MV-4-11 (cell line): ENCODE results near the gene FIGNL1.

Experiments used
- DNase-seq: peaks from one replicate; lab custom pipeline; 2025; lab: John Stamatoyannopoulos, UW

The FIGNL1 gene

DNA sequence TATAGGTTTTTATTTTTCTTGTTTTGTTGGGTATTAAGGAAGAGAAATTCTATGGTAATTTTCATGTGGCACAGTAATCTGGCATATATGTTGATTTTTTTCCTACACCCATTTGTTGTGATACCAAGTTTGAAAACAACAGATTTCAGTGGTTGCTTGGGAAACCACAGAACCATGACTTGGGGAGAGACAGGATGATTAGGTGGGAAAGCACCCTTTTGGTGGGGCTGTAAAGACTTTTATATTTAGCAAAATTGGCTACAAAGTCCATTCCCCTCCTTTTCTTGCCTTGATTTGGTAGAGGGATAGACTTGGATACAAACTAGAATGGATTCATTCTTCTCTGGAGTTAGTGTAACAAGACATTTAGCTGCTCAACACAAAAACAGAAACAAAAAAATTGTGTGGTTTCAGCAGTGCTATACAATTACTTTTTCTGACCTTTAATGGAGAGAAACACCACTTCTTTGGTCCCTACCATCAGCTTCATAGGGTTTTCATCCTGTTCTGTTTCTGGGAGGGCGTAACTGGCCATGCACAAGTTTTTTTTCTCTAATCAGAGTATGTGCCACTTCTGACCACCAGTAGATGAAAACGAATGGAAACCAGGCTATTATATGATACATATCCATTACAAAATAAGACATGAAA is 52.7 kb downstream of the FIGNL1 start:
- no peak for DNase-seq

DNA sequence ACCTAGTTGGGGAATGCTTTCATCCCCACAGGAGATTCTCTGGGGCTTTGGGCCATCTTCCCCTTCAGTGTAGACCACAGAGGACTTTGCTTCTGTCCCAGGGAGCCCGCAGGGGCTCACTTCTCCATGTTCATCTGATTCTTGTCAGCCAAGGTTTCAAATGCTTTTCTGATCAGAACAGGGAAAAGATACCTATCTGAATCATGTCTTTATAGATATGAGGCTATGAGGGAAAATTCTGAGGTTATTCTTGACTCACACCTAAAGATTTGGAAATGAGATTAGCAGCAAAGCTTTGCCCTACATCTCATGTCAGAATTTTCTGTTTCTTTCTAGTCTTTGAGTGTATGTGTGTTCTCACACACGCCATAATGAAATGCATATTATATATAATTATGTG is 53.3 kb downstream of the FIGNL1 start:
- DNase-seq: no peak

DNA sequence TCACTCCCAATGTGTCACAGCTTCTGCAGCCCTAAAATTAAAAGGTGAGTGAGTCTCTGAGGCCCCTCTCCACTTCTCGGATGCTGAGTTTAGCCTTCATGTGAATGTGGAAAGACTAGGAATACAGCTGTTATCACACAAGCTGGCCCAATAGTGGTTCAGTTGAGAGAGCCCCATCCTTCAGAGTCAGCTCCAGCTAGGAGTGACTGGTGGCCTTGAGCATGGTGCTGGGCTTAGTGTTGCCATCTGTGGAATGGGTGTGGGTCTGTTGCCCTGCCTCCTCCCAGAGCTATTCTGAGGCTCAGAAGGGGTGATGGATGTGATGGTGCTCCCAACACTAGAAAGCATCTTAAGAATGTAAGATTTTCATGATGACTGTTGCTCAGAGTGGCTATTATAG is 55.8 kb downstream of the FIGNL1 start:
- DNase-seq: no peak
